ENCODE measurements around the gene POLR1A.

Gene POLR1A

GRCh38 chr2:85976106-85976920 is 129.4 kb downstream of the POLR1A start:
- TF ChIP-seq CTCF (IDR thresholded peaks at IDR 0.05; ENCODE audit: insufficient read depth, low read length, poor library complexity, severe bottlenecking): no peak
- no peak for DNase-seq (ENCODE audit: extremely low read depth, insufficient read length)
- H3K36me3 ChIP-seq (ENCODE audit: control insufficient read depth, insufficient read depth, low read length): no peaks in the 10 kb centered on the region
- H3K27me3 ChIP-seq (replicated peaks; ENCODE audit: control insufficient read depth, insufficient read depth, low read length): 0 out of 2 replicates have a peak, but pooled peaks cover 1% of the 10 kb centered on the region
- H3K4me3 ChIP-seq (replicated peaks; ENCODE audit: low read depth, low read length): no peak overlapping the region

- DNase-seq (ENCODE audit: extremely low read depth, insufficient read length): no peak
- H3K4me3 ChIP-seq (replicated peaks; ENCODE audit: low read depth, low read length): no peak overlapping the region
- no peak for TF ChIP-seq CTCF (IDR thresholded peaks at IDR 0.05; ENCODE audit: insufficient read depth, low read length, poor library complexity, severe bottlenecking)
- no peaks in the 10 kb centered on the region for H3K36me3 ChIP-seq (ENCODE audit: control insufficient read depth, insufficient read depth, low read length)
- H3K27me3 ChIP-seq (replicated peaks; ENCODE audit: control insufficient read depth, insufficient read depth, low read length): 0 out of 2 replicates have a peak, but pooled peaks cover 1% of the 10 kb centered on the region
These were observed 130.1 kb downstream of the POLR1A start for GRCh38 chr2:85975581-85975980.

- no peak overlapping the region for H3K4me3 ChIP-seq (replicated peaks; ENCODE audit: low read depth, low read length)
- no peaks in the 10 kb centered on the region for H3K36me3 ChIP-seq (ENCODE audit: control insufficient read depth, insufficient read depth, low read length)
- H3K27me3 ChIP-seq (replicated peaks; ENCODE audit: control insufficient read depth, insufficient read depth, low read length): 0 out of 2 replicates have a peak, but pooled peaks cover 1% of the 10 kb centered on the region
- DNase-seq (ENCODE audit: extremely low read depth, insufficient read length): no peak
- no peak for TF ChIP-seq CTCF (IDR thresholded peaks at IDR 0.05; ENCODE audit: insufficient read depth, low read length, poor library complexity, severe bottlenecking)
These were observed 131.3 kb downstream of the POLR1A start for GRCh38 chr2:85974390-85974789.

GRCh38 chr2:85972355-85972754 is 133.3 kb downstream of the POLR1A start:
- Histone ChIP-seq H3K27me3 (replicated peaks; ENCODE audit: control insufficient read depth, insufficient read depth, low read length) (0 out of 2 replicates have a peak, but pooled peaks cover 1% of the 10 kb centered on the region), H3K4me3 (replicated peaks; ENCODE audit: low read depth, low read length) (no peak overlapping the region), H3K36me3 (ENCODE audit: control insufficient read depth, insufficient read depth, low read length) (no peaks in the 10 kb centered on the region)
- DNase-seq (ENCODE audit: extremely low read depth, insufficient read length): no peak
- TF ChIP-seq CTCF (IDR thresholded peaks at IDR 0.05; ENCODE audit: insufficient read depth, low read length, poor library complexity, severe bottlenecking): no peak

GRCh38 chr2:85971366-85971765 is 134.3 kb downstream of the POLR1A start:
- Histone ChIP-seq H3K4me3 (replicated peaks; ENCODE audit: low read depth, low read length) (no peak overlapping the region), H3K27me3 (replicated peaks; ENCODE audit: control insufficient read depth, insufficient read depth, low read length) (0 out of 2 replicates have a peak, but pooled peaks cover 1% of the 10 kb centered on the region), H3K36me3 (ENCODE audit: control insufficient read depth, insufficient read depth, low read length) (no peaks in the 10 kb centered on the region)
- TF ChIP-seq CTCF (IDR thresholded peaks at IDR 0.05; ENCODE audit: insufficient read depth, low read length, poor library complexity, severe bottlenecking): no peak
- no peak for DNase-seq (ENCODE audit: extremely low read depth, insufficient read length)
